ENCODE results near the gene MAPK8IP3. TPM values are rescaled to one million over a fixed set of nuclear protein-coding genes. Genes with fewer than 3 reads are reported as not detected.

MAPK8IP3 gene
- total RNA-seq, 1 donor from 2014 or later: 44.9 TPM

DNA sequence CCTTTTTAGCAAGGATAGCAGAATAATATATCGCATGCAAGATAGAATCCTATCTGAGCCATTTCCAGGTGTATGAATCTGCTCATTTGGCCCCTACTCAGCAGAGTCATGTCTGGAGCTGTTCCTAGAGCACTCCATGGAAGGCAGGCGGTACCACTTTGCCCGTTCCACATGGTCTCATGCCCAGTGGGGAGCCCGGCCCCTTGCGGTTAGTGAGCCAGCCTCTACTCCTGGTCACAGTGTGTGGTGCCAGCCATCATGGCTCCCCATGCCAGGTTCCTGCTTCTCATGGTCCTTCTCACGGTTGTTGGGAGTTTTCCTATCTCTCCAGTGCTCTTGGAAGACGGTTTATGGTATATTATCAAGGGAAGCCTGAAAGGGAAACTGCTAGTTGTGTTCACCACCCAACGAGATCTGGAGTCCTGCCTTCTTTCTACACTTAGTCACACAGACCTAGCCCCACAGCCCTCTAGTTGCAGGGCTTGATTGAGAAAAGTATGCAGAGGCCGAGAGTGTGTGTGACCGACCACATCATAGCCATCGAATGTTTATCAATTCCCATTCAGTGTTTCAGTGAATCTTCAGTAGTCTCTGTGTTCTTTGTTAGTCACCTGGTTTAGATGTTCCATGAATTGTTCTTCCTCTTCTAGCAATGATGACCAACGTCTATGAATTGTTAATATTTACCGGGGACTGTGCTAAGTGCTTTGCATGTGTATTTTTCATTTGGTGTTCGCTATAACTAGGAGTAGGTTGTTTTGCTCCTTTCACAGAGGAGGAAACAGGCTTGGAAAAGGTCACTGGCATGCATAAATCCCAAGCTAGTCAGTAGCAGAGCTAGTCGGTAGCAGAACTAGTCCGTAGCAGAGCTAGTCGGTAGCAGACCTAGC is 18.3 kb upstream of the MAPK8IP3 start:
- Histone ChIP-seq H3K4me1 (peaks cover 8% of the 10 kb centered on the region), H3K27ac (no peak overlapping the region), H3K36me3 (peaks cover 0 to 42% of the 10 kb centered on the region in 2 donors), H3K9me3 (no peaks in the 10 kb centered on the region), H3K27me3 (no peaks in the 10 kb centered on the region), H3K4me3 (no peak overlapping the region)
- TF ChIP-seq, protein P1, sequence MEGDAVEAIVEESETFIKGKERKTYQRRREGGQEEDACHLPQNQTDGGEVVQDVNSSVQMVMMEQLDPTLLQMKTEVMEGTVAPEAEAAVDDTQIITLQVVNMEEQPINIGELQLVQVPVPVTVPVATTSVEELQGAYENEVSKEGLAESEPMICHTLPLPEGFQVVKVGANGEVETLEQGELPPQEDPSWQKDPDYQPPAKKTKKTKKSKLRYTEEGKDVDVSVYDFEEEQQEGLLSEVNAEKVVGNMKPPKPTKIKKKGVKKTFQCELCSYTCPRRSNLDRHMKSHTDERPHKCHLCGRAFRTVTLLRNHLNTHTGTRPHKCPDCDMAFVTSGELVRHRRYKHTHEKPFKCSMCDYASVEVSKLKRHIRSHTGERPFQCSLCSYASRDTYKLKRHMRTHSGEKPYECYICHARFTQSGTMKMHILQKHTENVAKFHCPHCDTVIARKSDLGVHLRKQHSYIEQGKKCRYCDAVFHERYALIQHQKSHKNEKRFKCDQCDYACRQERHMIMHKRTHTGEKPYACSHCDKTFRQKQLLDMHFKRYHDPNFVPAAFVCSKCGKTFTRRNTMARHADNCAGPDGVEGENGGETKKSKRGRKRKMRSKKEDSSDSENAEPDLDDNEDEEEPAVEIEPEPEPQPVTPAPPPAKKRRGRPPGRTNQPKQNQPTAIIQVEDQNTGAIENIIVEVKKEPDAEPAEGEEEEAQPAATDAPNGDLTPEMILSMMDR (IDR thresholded peaks at IDR 0.05): no peak
- TF ChIP-seq POLR2A (IDR thresholded peaks at IDR 0.05): no peak
- no peak for TF ChIP-seq POLR2AphosphoS5 (IDR thresholded peaks at IDR 0.05; ENCODE audit: insufficient read depth in 1 of 2, low read depth in 1 of 2)
- no peak for DNase-seq (ENCODE audit: extremely low spot score in 2 of 2)
- intact Hi-C loops (cut with DNase I): no loop called here

DNA sequence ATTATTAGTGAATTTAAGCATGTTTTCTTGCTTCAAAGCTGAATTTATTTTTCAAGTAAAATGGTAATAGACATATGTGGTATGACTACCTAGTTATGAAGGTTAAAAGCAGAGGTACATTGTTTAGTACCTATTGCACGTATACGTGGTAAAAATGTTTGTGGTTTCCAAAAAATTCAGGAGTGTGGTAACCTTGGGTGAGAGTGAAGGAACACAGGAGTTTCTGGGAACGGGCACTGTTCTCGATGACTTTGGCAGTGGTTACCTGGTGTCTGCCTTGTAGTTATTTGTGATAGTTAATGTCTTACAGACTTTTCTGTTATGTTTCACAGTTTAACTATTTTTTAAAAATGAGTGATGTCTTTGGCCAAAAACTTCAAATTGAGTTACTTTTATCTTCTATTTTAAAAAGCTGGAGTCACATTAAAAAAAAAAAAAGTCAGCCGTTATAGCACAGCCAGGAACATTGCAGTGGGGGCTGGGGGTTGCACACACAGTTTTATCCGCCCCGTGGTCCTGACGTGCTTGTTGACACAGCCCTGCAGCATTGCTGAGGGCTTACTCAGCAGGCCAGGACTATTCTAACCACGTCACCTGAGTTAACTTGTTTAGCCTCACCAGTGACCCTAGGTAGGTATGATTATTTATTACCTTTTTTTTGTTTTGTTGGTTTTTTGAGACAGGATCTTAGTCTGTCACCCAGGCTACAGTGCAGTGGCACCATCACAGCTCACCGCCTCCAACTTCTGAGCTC is 17.0 kb upstream of the MAPK8IP3 start:
- H3K27ac ChIP-seq: no peak overlapping the region
- intact Hi-C loops (cut with DNase I): no loop called here

DNA sequence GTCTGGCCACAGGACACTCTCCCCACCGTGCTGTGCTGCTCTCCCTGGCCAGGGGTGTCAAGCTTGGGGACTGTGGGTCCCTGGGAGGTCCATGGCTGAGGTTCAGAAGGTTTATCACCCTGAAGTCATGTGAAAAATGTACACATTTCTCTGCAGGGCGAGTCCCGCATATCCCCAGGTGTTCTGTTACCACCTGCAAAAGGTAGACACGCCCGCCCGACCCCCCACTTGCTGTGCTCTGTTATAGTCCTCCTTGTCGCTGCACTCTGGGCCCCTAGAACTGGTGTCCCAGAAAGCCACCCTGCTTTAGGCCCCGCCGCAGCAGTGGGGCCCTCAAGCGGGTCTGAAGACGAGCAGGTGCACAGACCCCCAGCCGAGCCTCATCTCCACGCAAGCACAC is 16.1 kb upstream of the MAPK8IP3 start:
- Histone ChIP-seq H3K27me3 (no peaks in the 10 kb centered on the region), H3K36me3 (peaks cover 0 to 60% of the 10 kb centered on the region in 2 donors), H3K4me1 (peaks cover 8% of the 10 kb centered on the region), H3K4me3 (no peak overlapping the region), H3K27ac (no peak overlapping the region), H3K9me3 (no peaks in the 10 kb centered on the region)
- TF ChIP-seq, protein P1 (IDR thresholded peaks at IDR 0.05): no peak
- TF ChIP-seq POLR2A (IDR thresholded peaks at IDR 0.05) (no peak), POLR2AphosphoS5 (IDR thresholded peaks at IDR 0.05; ENCODE audit: insufficient read depth in 1 of 2, low read depth in 1 of 2) (no peak)
- intact Hi-C loops (cut with DNase I): no loop called here
- no peak for DNase-seq (ENCODE audit: extremely low spot score in 2 of 2)

More for the DNA sequence above, 17.0 kb upstream of the MAPK8IP3 start:
- H3K4me1 ChIP-seq: peaks cover 8% of the 10 kb centered on the region
- H3K36me3 ChIP-seq: peaks cover 0 to 53% of the 10 kb centered on the region in 2 donors
- H3K9me3 ChIP-seq: no peaks in the 10 kb centered on the region
- H3K4me3 ChIP-seq: no peak overlapping the region
- DNase-seq (ENCODE audit: extremely low spot score in 2 of 2): no peak
- no peaks in the 10 kb centered on the region for H3K27me3 ChIP-seq
- TF ChIP-seq POLR2AphosphoS5 (IDR thresholded peaks at IDR 0.05; ENCODE audit: insufficient read depth in 1 of 2, low read depth in 1 of 2): no peak

DNA sequence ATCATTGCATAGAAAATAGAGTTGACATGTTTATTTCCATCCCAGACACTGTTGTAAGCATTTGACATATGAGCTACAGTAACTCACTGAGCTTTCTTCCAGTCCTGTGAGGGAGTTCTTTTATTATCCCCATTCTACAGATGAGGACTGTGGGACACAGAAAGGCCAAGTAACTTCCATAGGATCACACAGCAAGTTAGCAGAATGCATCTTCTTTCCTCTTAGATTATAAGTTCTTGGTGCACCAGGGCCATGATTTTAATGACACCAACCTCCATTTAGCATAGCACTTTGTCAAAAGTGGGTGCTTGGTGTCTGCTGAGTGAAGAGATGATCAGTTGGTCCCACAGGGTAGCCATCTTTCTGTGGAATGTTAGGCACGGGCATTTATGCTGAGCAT is 15.2 kb upstream of the MAPK8IP3 start:
- Histone ChIP-seq H3K4me3 (no peak overlapping the region), H3K4me1 (peaks cover 8% of the 10 kb centered on the region), H3K27ac (no peak overlapping the region), H3K27me3 (no peaks in the 10 kb centered on the region), H3K36me3 (peaks cover 0 to 65% of the 10 kb centered on the region in 2 donors), H3K9me3 (no peaks in the 10 kb centered on the region)
- no peak for DNase-seq (ENCODE audit: extremely low spot score in 2 of 2)
- intact Hi-C loops (cut with DNase I): no loop called here
- TF ChIP-seq POLR2A (IDR thresholded peaks at IDR 0.05) (no peak), POLR2AphosphoS5 (IDR thresholded peaks at IDR 0.05; ENCODE audit: insufficient read depth in 1 of 2, low read depth in 1 of 2) (no peak)
- TF ChIP-seq, protein P1 (IDR thresholded peaks at IDR 0.05): no peak

DNA sequence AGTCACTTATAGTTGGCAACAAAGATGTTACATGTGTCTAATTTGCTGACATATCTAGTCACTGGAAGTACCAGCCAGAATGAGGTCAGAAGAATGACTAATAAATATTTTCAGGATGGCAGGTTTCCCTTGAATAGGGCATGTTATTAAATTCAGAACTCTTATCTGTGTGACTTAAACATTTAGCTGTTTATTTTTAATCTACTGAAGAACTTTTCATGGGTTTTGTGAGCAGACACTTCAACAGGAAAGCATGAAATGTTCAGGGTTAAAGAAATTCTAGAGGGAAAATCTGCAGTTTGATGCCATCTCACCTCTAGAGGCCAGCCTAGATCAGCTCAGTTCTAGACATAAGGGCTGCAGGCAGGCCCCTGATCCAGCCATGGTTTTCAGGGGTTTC is 14.7 kb upstream of the MAPK8IP3 start:
- H3K4me1 ChIP-seq: peaks cover 8% of the 10 kb centered on the region
- DNase-seq (ENCODE audit: extremely low spot score in 2 of 2): no peak
- no peak overlapping the region for H3K4me3 ChIP-seq
- H3K9me3 ChIP-seq: no peaks in the 10 kb centered on the region
- intact Hi-C loops (cut with DNase I): no loop called here
- H3K27ac ChIP-seq: no peak overlapping the region
- H3K36me3 ChIP-seq: peaks cover 0 to 61% of the 10 kb centered on the region in 2 donors
- TF ChIP-seq, protein P1 (IDR thresholded peaks at IDR 0.05): no peak
- no peak for TF ChIP-seq POLR2AphosphoS5 (IDR thresholded peaks at IDR 0.05; ENCODE audit: insufficient read depth in 1 of 2, low read depth in 1 of 2)
- no peak for TF ChIP-seq POLR2A (IDR thresholded peaks at IDR 0.05)
- H3K27me3 ChIP-seq: no peaks in the 10 kb centered on the region
